Measurements from ENCODE around the gene TRIM63.

DNA sequence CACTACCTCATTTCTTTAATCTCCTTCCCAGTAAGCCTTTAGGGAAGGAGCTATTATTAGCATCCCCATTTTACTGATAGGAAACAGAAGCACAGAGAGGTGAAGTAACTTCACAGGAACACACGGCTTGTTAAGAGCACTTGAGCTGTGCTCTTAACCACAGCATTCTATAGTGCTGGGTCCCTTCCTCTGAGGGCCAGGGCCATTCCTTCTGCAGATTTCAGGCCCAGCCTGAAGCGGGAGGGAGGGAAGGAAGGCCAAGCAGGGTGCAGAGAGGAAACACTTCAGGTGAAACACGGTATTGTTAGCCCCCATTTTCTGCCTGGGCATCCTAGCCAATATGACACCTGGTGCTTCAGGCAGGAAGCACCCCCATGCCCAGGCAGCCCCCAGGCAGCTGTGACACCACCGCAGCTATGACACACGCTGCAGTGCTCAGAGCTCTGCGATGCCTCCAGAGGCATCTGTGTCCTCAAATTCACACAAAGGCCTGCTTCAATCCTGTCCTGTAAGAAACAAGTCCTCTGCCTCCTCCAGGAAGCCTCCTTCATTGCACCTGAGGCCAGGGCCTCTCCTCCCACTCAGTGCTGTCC is 50.4 kb downstream of the TRIM63 start:
- TF ChIP-seq TCF12 (IDR thresholded peaks at IDR 0.05) (no peak), TCF12 (CRISPR knock-in tag; IDR thresholded peaks at IDR 0.05) (no peak), SP1 (IDR thresholded peaks at IDR 0.05) (no peak), SP1 (CRISPR knock-in tag; IDR thresholded peaks at IDR 0.05) (no peak), NFE2L2 (IDR thresholded peaks at IDR 0.05; ENCODE audit: low read length) (no peak), MTA3 (CRISPR knock-in tag; IDR thresholded peaks at IDR 0.05) (no peak), GTF2F1 (IDR thresholded peaks at IDR 0.05; ENCODE audit: low read length) (no peak), JUN (CRISPR knock-in tag; IDR thresholded peaks at IDR 0.05) (no peak), POLR2A (IDR thresholded peaks at IDR 0.05; ENCODE audit: insufficient read depth in 1 of 2, low read depth in 2 of 2, low read length in 2 of 2) (no peak)
- TF ChIP-seq, protein P1, sequence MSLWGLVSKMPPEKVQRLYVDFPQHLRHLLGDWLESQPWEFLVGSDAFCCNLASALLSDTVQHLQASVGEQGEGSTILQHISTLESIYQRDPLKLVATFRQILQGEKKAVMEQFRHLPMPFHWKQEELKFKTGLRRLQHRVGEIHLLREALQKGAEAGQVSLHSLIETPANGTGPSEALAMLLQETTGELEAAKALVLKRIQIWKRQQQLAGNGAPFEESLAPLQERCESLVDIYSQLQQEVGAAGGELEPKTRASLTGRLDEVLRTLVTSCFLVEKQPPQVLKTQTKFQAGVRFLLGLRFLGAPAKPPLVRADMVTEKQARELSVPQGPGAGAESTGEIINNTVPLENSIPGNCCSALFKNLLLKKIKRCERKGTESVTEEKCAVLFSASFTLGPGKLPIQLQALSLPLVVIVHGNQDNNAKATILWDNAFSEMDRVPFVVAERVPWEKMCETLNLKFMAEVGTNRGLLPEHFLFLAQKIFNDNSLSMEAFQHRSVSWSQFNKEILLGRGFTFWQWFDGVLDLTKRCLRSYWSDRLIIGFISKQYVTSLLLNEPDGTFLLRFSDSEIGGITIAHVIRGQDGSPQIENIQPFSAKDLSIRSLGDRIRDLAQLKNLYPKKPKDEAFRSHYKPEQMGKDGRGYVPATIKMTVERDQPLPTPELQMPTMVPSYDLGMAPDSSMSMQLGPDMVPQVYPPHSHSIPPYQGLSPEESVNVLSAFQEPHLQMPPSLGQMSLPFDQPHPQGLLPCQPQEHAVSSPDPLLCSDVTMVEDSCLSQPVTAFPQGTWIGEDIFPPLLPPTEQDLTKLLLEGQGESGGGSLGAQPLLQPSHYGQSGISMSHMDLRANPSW (CRISPR knock-in tag; IDR thresholded peaks at IDR 0.05; ENCODE audit: borderline replicate concordance): no peak
- TF ChIP-seq, protein P2, sequence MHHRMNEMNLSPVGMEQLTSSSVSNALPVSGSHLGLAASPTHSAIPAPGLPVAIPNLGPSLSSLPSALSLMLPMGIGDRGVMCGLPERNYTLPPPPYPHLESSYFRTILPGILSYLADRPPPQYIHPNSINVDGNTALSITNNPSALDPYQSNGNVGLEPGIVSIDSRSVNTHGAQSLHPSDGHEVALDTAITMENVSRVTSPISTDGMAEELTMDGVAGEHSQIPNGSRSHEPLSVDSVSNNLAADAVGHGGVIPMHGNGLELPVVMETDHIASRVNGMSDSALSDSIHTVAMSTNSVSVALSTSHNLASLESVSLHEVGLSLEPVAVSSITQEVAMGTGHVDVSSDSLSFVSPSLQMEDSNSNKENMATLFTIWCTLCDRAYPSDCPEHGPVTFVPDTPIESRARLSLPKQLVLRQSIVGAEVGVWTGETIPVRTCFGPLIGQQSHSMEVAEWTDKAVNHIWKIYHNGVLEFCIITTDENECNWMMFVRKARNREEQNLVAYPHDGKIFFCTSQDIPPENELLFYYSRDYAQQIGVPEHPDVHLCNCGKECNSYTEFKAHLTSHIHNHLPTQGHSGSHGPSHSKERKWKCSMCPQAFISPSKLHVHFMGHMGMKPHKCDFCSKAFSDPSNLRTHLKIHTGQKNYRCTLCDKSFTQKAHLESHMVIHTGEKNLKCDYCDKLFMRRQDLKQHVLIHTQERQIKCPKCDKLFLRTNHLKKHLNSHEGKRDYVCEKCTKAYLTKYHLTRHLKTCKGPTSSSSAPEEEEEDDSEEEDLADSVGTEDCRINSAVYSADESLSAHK (CRISPR knock-in tag; IDR thresholded peaks at IDR 0.05; ENCODE audit: borderline replicate concordance): no peak
- TF ChIP-seq, protein P3, sequence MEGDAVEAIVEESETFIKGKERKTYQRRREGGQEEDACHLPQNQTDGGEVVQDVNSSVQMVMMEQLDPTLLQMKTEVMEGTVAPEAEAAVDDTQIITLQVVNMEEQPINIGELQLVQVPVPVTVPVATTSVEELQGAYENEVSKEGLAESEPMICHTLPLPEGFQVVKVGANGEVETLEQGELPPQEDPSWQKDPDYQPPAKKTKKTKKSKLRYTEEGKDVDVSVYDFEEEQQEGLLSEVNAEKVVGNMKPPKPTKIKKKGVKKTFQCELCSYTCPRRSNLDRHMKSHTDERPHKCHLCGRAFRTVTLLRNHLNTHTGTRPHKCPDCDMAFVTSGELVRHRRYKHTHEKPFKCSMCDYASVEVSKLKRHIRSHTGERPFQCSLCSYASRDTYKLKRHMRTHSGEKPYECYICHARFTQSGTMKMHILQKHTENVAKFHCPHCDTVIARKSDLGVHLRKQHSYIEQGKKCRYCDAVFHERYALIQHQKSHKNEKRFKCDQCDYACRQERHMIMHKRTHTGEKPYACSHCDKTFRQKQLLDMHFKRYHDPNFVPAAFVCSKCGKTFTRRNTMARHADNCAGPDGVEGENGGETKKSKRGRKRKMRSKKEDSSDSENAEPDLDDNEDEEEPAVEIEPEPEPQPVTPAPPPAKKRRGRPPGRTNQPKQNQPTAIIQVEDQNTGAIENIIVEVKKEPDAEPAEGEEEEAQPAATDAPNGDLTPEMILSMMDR (CRISPR knock-in tag; IDR thresholded peaks at IDR 0.05): no peak
